Brain pericyte (primary cell): Measurements from ENCODE around the gene FNBP1L.

ENCODE experiments used
- DNase-seq: peaks from one replicate; pipeline ENCODE4 v3.0.0-alpha.2; 2012; ENCODE audit warnings: low read depth, low spot score

Gene FNBP1L

GRCh38 chr1:93489756-93490155, 41.8 kb downstream of the FNBP1L start:
- DNase-seq, result no peak

DNA sequence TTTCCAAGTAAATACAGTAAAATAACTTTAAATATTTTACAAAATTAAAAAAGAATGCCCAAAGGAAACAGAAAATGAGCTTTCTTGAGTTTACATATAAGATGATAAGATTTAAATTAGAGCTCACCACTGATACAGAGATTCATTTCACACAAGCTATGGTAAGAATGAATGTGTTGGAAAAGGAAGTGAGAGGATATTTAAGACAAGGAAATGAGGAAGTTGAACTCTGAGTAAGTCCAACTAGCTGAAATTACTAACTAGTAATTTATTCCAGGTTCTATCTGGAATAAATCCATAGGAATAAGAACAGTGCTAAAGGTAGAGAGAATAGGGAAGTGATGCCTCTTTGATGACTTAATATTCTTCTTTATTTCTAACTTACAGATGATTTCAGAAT, 42.4 kb downstream of the FNBP1L start:
- no peak for DNase-seq

- DNase-seq, result no peak
Measured at GRCh38 chr1:93495911-93496310, 48.0 kb downstream of the FNBP1L start.

GRCh38 chr1:93496520-93496919, 48.6 kb downstream of the FNBP1L start:
- no peak for DNase-seq

GRCh38 chr1:93499075-93499474, 51.2 kb downstream of the FNBP1L start:
- no peak for DNase-seq

GRCh38 chr1:93499533-93499932, 51.6 kb downstream of the FNBP1L start:
- no peak for DNase-seq

DNA sequence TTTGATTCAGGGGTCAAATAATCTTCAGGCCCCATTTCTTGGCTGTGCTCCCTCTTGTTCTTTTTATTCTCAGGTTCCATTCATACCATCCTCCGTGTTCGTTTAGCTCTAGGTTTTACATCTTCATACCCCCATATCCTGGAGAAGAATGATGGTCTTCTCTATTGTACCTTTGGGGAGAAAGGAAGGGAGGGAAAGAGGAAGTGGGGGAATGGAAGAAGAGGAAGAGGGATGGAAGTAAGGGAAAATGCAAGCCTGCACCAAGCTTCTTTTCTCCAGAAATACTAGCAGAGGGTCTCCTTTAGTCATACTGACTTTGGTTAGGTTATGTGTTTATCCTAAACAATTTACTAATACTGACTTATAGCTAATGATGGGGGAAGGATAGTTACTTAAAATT, 52.4 kb downstream of the FNBP1L start:
- DNase-seq, result no peak

- DNase-seq, result no peak
Measured at GRCh38 chr1:93501399-93501798, 53.5 kb downstream of the FNBP1L start.

DNA sequence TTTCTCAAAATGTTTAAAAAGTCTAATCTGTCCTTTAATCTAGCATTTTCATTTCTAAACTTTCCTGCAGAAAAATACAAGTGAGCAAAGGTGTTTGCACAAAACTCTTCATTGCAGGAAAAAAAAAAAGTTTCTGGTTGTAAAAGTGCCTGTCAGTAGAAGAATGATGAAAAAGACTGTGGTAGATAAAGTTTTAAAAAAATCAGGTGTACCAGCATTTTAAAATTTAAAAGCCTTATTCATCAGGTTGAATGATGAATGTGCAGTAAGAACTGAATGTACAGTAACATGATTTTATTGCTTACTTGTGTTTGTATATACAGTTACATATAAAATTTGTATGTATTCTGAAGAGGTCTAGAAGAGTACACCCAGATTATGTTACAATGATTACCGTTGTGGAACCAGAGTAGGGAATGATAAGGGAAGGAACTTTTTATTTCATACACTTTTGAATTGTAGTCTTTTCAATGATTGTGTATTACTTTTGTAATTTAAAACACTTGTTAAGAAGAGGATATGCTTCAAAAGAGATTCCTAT, 54.0 kb downstream of the FNBP1L start:
- DNase-seq, result no peak

DNA sequence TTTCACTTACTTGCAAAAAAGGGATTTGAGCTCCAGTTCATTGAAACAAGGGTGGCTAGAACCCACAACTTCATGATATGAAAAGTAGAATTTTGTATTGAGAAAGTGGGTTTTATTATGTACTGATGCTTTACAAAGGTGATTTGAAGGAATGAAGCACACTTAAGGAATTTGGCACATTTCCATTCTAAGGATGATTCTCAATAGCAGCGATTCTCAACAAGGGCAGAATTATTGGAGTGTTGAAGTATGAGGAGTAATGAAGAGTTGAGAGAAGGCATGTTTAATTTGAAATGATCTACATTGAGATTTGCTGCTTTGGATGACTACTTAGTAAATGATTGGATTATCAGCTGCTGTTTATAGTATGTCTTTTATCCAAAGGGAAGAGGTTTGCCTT, 54.7 kb downstream of the FNBP1L start:
- no peak for DNase-seq

- no peak for DNase-seq
Measured at GRCh38 chr1:93503163-93503562, 55.2 kb downstream of the FNBP1L start.

DNA sequence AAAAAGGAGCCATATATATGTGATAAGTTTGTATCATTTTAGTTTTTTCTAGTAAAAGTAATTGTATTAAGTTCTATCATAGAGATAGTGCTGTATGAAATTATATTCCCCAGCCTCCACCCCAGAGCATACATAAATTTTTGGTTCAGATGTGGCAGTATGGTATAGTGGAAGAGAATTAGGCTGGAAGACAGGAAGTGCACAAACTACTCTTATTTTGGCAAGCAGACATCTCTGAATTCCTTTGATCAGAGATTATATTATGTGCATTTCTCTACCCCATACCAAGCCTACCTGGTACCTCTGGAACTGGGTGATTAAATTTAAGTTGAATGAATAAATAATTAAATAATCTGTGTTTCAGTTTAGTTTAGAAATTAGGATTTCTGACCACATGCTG, 55.9 kb downstream of the FNBP1L start:
- no peak for DNase-seq

DNA sequence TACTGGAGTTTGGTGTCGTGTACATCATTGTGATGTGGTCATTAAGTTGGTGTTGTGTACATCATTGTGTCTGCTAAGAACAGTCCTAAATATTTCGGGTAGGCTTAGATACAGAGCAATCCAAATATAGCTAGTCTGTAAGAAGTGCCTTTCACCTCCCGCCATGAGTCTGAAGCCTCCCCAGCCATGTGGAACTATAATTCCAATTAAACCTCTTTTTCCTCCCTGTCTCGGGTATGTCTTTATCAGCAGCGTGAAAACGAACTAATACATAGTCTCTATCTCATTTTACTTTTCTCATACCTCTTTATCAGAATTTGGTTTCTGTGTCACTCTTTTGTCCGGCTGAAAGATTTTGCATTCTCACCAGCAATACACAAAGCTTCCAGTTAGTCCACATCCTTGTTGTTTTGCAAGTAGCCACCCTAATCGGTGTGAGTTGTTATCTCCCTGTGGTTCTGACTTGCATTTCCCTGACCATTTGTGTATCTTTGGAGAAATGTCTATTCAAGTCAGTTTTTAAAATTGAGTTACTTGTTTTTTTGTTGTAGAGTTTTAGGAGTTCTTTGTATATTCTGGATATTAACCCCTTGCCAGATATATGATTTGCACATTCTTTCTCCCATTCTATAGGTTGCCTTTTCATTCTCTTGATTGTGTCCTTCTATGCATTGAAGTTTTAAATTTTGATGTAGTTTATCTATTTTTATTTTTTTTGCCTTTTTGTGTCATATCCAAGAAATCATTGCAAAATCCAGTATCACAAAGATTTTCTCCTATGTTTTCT, 56.5 kb downstream of the FNBP1L start:
- no peak for DNase-seq

DNA sequence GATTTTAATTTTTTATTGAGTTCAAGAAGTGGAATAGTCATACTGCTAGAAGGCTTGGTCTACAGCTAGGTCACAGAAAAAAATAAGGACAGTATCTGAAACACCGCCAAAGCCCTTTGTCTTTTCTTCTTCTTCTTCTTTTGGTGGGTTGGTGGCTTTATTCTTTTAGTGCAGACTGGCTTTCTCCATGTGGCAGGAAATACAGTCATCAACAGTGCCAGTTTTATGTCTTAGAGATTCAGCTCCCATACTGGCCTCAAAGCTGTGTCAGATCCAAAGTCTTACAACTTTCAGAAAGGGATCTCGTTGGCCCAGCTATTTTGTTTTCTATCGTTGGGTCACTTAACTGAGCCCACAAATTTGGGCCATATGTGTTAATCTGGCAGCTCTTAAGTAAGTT, 58.2 kb downstream of the FNBP1L start:
- no peak for DNase-seq

DNA sequence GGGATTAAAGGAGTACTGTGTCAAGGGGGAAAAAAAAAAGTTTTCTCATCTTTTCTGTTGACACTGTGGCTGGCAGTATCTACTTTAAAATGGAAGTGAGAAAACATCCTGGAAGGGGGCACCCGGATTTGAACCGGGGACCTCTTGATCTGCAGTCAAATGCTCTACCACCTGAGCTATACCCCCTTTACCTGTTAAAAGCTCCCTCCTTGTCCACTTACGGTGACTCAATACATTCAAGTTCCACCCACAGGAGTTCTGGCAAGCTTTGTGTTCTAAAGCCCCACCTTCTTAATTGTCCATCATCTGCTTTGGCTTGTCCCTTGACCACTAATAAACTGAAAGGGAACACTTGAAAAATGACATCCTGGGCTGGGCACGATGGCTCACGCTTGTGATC, 68.2 kb downstream of the FNBP1L start:
- no peak for DNase-seq

- no peak for DNase-seq
Measured at GRCh38 chr1:93518516-93518915, 70.6 kb downstream of the FNBP1L start.

- DNase-seq, result no peak
Measured at GRCh38 chr1:93519199-93519829, 71.4 kb downstream of the FNBP1L start.

GRCh38 chr1:93521618-93522017, 73.7 kb downstream of the FNBP1L start:
- no peak for DNase-seq

- DNase-seq, result no peak
Measured at GRCh38 chr1:93522721-93523120, 74.8 kb downstream of the FNBP1L start.

GRCh38 chr1:93525431-93525830, 77.5 kb downstream of the FNBP1L start:
- no peak for DNase-seq

DNA sequence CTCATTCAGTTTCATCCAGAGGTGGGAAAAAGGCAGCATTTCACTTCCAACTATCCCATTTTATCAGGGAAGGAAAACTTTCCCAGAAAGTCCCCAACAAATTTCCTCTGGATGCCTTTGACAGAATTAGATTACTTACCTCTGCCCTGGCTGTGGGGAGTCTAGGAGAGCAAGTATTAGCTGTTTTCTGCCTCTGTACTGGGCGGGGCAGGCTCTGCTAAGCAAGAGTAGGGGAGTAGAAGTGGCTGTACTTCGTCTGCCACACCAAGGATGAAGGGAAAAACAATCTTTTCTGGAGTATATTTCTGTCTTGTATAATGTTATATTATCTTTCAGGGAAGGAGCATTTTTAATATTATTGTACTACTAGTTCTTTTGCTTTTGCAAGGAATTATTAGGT, 78.5 kb downstream of the FNBP1L start:
- no peak for DNase-seq

DNA sequence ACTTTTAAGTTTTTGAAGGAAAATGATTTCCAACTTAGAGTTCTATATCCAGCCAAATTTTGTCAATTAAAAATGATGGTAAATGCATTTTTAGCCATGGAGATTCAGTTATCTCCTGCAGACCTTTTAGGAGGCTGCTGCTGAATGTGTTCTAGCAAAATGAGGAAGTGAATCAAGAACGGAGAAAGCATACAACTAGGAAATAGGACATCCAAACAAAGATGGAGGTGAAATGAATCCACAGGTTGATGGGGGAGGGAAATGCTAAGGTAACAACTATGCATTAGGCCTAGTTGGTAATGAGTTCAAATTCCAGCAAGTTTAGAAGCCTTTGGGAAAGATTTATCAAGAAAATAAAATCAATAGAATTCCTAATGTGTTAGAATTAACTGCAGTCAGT, 80.5 kb downstream of the FNBP1L start:
- DNase-seq, result no peak

- no peak for DNase-seq
Measured at GRCh38 chr1:93531193-93531592, 83.3 kb downstream of the FNBP1L start.
